HL-60 (cell line): ENCODE measurements around the gene SPAG9.

Source experiments
- DNase-seq, 2 experiments: peaks; one replicate each; pipeline ENCODE4 v3.0.0-alpha.2; 2010 to 2020; ENCODE audit warnings: low read depth in 1 of 2, low spot score in 1 of 2
- H3K27ac ChIP-seq: fragments of 250-450 bp; sonication (Bioruptor Pico); replicated peaks from 2 replicates; pipeline ENCODE4 v1.5.1; 2020; ENCODE audit warnings: mild to moderate bottlenecking, moderate library complexity
- H3K27me3 ChIP-seq: fragments of 250-450 bp; sonication (Bioruptor Pico); 2 replicates; pipeline ENCODE4 v1.5.1; 2021; ENCODE audit warnings: mild to moderate bottlenecking, moderate library complexity; ENCODE audit not compliant: insufficient read depth, poor library complexity, severe bottlenecking
- H3K4me3 ChIP-seq: replicated peaks from 2 replicates; pipeline ENCODE4 v1.5.1; 2011; ENCODE audit warnings: mild to moderate bottlenecking, control low read depth, low read length; ENCODE audit not compliant: insufficient read depth
- GABPA ChIP-seq: IDR thresholded peaks from 2 replicates; pipeline ENCODE4 v1.6.1; 2012; ENCODE audit warnings: low read depth
- POLR2AphosphoS5 ChIP-seq: IDR thresholded peaks from 2 replicates; pipeline ENCODE4 v1.6.1; 2012; ENCODE audit warnings: low read depth
- SPI1 ChIP-seq: IDR thresholded peaks from 2 replicates; pipeline ENCODE4 v1.6.1; 2012; ENCODE audit warnings: low read depth, mild to moderate bottlenecking, borderline replicate concordance
- TF ChIP-seq, protein P1 (sequence below): IDR thresholded peaks from one replicate; pipeline ENCODE4 v1.5.1; 2011; ENCODE audit warnings: low read length, control low read depth, inconsistent platforms; ENCODE audit not compliant: insufficient read depth
- TF ChIP-seq, protein P2 (sequence below): IDR thresholded peaks from 2 replicates; pipeline ENCODE4 v1.6.1; 2012; ENCODE audit warnings: low read depth; ENCODE audit not compliant: insufficient replicate concordance

Gene SPAG9

DNA sequence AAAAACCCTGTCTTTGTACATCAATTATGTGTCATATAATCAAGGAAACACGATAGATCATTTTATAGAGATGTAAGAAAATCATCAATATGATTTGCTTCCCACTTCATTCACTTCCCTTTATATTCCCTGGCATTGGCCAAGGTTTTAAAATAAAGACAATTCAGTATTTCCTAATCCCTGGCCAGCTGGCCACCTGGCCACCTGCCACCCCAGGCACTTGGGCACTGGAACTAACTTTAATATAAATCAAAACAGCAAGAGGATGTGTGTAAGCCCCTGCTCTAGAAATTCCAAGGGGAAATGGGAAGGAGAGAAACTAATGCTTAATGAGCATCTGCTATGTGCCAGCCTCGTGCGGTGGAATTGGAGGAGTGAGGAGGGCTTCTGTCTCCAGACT, 195.9 kb downstream of the SPAG9 start:
- Histone ChIP-seq H3K4me3 (no peak overlapping the region), H3K27me3 (no peaks in the 10 kb centered on the region), H3K27ac (no peak overlapping the region)
- TF ChIP-seq, protein P1, sequence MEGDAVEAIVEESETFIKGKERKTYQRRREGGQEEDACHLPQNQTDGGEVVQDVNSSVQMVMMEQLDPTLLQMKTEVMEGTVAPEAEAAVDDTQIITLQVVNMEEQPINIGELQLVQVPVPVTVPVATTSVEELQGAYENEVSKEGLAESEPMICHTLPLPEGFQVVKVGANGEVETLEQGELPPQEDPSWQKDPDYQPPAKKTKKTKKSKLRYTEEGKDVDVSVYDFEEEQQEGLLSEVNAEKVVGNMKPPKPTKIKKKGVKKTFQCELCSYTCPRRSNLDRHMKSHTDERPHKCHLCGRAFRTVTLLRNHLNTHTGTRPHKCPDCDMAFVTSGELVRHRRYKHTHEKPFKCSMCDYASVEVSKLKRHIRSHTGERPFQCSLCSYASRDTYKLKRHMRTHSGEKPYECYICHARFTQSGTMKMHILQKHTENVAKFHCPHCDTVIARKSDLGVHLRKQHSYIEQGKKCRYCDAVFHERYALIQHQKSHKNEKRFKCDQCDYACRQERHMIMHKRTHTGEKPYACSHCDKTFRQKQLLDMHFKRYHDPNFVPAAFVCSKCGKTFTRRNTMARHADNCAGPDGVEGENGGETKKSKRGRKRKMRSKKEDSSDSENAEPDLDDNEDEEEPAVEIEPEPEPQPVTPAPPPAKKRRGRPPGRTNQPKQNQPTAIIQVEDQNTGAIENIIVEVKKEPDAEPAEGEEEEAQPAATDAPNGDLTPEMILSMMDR = no peak
- TF ChIP-seq, protein P2, sequence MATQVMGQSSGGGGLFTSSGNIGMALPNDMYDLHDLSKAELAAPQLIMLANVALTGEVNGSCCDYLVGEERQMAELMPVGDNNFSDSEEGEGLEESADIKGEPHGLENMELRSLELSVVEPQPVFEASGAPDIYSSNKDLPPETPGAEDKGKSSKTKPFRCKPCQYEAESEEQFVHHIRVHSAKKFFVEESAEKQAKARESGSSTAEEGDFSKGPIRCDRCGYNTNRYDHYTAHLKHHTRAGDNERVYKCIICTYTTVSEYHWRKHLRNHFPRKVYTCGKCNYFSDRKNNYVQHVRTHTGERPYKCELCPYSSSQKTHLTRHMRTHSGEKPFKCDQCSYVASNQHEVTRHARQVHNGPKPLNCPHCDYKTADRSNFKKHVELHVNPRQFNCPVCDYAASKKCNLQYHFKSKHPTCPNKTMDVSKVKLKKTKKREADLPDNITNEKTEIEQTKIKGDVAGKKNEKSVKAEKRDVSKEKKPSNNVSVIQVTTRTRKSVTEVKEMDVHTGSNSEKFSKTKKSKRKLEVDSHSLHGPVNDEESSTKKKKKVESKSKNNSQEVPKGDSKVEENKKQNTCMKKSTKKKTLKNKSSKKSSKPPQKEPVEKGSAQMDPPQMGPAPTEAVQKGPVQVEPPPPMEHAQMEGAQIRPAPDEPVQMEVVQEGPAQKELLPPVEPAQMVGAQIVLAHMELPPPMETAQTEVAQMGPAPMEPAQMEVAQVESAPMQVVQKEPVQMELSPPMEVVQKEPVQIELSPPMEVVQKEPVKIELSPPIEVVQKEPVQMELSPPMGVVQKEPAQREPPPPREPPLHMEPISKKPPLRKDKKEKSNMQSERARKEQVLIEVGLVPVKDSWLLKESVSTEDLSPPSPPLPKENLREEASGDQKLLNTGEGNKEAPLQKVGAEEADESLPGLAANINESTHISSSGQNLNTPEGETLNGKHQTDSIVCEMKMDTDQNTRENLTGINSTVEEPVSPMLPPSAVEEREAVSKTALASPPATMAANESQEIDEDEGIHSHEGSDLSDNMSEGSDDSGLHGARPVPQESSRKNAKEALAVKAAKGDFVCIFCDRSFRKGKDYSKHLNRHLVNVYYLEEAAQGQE = no peak
- TF ChIP-seq SPI1 = no peak
- TF ChIP-seq GABPA = no peak
- TF ChIP-seq POLR2AphosphoS5 = no peak
- DNase-seq = no peak

DNA sequence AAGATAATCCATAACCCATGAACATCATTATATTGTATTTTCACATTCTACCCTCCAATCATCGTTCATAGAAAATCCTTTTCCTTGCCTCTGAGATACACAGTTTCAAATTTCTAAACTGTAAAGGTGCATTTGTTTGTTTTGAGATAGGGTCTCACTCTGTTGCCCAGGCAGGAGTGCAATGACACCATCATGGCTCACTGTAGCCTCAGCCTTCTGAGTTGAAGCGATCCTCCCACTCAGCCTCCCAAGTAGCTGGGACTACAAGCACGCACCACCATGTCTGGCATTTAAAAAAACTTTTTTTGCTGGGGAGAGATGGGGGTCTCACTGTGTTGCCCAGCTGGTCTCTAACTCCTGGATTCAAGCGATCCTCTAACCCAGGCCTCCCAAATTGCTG, 196.4 kb downstream of the SPAG9 start:
- TF ChIP-seq, protein P1 = no peak
- TF ChIP-seq POLR2AphosphoS5 (no peak), SPI1 (no peak), GABPA (no peak)
- TF ChIP-seq, protein P2 = no peak
- no peaks in the 10 kb centered on the region for H3K27me3 ChIP-seq
- H3K27ac ChIP-seq = no peak overlapping the region
- DNase-seq = no peak
- H3K4me3 ChIP-seq = no peak overlapping the region

DNA sequence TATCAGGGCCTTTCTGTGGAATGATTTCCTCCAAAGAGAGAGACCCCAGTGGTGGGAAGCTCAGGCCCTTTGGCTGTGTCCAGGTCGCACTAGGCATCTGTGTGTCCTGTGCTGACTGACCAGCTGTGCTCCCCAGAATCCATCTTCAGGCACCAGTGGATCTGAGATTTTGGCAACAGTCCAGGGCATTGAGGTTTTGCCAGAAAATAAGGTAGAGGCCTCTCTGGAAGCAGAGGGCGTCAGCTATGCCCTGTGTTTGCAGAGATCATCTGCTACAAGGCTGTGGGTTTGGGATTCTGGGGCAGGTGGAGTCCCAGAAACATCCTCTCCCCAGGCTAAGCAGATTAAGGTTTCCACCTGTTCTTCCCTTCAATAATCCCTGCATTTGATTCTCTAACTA, 197.1 kb downstream of the SPAG9 start:
- DNase-seq = no peak
- TF ChIP-seq, protein P1 = no peak
- TF ChIP-seq, protein P2 = no peak
- TF ChIP-seq SPI1 = no peak
- no peak for TF ChIP-seq GABPA
- no peak for TF ChIP-seq POLR2AphosphoS5
- no peaks in the 10 kb centered on the region for H3K27me3 ChIP-seq
- H3K4me3 ChIP-seq = no peak overlapping the region
- H3K27ac ChIP-seq = no peak overlapping the region
